T1000 (cell line): ENCODE data around the gene FAM171A1.
A peak's percentile ranks its signal among the peaks of the same experiment; 100 is the strongest.

Experiments used
- DNase-seq: peaks from one replicate; lab custom pipeline; 2025; ENCODE audit warnings: mixed read lengths; lab: John Stamatoyannopoulos, UW

FAM171A1 gene

DNA sequence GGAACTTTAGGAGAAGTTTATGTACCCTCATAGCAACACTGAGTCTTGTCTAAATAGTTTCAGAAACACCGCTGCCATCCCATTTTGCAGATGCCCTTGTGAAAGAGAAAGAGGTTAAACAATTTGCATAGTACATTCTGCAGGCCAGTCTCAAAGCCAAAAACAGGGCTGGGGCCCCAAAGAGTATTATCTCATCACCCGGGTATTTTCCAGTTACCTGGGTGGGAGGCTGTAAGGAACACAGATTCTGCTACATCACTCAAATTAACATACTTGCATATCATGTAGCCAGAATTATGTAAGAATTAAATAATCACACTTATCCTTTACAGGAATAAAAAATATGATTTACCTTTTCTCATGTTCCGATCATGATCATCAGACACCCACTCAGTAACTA lies 3.1 kb upstream of the FAM171A1 start:
- DNase-seq: no peak

DNA sequence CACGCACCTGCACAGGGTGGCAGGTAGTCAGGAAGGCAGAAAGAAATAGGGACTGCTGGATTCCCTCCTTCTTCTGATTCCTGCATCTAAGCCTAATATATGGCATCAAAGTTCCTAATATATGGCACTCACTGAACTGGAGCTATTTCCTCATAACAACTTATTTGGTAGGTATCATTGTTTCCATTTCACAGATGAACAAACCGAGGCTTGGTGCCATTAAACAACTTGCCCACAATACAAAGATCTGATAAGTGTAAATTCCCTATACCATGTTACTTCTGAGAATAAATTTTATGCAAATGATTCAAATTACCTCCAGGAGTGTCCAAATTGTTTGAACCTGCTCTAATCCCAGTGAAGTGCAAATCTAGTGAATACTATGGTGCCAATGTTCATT lies 2.1 kb upstream of the FAM171A1 start:
- no peak for DNase-seq

GRCh38 chr10:15370212-15370855 lies 755 bp downstream of the FAM171A1 start:
- peak; percentile 83 for DNase-seq

DNA sequence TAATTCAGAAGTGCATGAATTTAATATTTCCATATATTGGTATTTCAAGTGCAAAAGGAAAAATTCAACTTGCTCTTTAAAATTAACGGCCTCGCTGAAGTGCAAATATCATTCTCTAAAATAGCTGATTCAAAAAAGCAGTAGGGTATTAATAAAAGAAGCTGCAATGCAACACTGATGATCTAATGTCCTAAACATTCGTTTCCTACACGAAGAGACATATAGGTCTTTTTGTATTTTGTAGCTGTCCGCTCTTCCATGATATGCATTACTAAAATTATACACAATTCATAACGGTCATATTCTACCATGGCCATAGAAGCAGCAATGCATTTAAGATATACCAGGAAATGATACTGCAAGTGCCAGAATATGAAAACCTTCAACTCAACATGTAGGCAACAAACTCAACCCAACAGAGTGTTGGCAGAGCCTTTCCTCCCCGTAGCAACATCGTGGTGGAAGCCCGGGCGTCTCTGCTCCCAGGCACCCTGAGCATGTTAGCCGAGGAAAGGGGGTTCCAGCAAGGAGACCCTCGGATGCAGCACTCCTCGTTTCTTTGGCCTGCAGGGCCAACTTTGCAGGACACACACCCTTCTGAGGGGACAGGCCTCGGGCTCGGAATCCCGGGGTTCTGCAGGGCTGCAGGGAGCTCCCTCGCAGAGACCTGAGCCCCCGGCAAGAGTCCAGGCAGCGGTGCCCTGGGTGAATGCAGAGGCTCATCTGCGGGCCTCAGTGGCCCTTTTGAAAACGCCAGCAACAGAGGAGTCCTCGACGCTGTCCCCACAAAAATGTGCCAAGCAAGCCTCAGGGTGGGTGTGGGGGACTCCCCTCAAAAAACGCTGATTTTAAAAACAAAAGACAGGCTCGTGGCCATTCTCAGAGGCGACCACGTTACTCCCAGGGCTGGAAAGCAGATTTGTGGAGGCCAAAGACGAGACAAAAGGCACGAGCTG lies 1.6 kb downstream of the FAM171A1 start:
- DNase-seq: peak; percentile 83

- DNase-seq: no peak
Measured at GRCh38 chr10:15368101-15368855, 2.8 kb downstream of the FAM171A1 start.

DNA sequence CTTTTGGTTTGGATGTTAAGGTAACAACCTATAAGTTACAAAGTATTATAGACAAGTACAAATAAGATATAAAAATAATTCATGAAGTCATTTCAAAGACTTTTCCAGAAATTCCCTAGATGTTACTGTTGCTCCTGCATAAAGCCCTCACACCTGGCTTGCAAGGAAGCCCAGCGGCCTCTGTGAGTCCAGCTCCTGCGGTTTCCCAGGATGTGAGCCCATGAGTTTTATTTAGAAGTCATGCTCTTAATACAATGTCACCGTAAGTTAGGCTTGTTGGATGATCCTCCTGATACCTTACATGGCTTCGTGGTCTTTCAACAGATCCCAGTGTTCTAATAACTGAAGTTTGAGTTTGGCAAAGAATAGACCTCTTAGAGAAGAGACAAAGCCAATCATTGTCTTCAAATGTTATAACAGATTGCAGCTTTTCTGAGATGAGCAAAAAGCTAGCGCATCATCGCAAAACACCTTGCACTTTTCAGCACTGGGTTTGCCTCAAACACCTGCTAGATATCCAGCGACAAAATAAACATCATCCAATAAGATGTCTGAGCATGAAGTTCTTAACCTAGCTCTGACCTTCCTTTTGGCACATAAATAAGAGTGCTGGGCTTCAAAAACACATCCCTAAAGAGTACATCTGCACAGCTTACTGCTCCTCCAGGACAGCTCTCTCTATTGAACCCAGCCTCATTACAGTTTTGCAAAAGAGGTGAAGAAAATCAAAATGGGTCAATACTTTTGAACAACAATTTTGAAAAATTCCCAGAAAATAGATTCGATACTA lies 3.6 kb downstream of the FAM171A1 start:
- DNase-seq: no peak

DNA sequence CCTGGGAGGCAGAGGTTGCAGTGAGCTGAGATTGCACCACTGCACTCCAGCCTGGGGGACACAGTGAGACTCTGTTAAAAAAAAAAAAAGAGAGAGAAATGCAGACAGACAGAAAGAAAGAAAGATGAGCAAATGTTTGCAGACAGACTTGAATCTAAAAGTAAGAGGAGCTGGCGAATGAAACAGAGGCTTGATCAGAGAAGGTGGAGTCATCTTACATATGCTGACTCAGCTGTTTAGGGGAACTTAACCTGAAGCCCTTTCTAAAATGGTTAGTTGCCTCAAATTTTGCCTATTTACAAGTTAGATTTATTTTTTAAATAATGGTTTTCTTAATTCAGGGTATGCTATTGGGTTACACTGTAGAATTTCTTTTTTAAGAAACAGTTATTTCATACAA lies 5.4 kb downstream of the FAM171A1 start:
- DNase-seq: no peak

- DNase-seq: no peak
Measured at GRCh38 chr10:15364001-15364400, 7.1 kb downstream of the FAM171A1 start.

GRCh38 chr10:15363031-15363430 lies 8.1 kb downstream of the FAM171A1 start:
- DNase-seq: peak; percentile 85

DNA sequence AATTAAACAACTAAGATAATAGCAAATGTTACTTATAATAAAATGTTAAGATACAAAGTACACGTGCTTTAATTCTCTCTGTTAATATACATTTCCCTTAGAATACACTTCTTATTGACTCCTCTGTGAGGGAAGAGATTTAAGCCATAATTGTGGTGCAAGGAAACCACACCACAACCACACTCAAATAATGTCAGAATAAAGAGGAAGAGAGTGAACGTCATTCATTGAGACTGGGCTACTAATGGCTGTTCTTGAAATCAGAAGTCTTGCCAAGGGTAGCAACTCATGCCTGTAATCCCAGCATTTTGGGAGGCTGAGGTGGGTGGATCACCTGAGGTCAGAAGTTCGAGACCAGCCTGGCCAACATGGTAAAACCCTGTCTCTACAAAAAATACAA lies 10.0 kb downstream of the FAM171A1 start:
- no peak for DNase-seq

GRCh38 chr10:15360566-15360965 lies 10.5 kb downstream of the FAM171A1 start:
- DNase-seq: no peak

DNA sequence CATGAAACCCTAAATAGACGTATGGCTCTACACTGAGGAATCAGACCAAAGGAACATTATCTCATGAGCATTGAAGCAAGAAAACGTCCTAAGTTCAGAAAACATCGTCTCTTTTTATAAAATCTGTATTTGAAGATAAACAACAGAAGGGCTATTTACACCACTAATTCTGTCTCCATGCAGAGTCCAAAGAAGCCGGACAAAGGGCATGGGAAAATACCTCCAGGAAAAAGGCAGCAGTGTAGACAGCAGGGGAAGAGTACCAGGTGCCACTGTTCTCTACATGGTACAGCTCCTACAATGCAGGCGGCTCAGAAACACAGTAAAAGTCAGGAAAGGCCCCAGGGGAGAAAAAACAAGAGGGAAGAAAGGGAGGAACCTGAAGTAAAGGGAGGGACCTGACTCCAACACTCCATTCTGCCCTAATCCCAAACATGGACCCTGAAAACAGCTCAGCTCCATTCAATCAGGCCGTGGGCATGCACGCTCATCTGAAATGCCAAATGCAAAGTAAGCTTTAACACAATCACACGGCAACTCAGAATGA lies 17.5 kb downstream of the FAM171A1 start:
- DNase-seq: no peak

- no peak for DNase-seq
Measured at GRCh38 chr10:15352836-15353235, 18.3 kb downstream of the FAM171A1 start.

GRCh38 chr10:15352201-15352600 lies 18.9 kb downstream of the FAM171A1 start:
- DNase-seq: no peak

DNA sequence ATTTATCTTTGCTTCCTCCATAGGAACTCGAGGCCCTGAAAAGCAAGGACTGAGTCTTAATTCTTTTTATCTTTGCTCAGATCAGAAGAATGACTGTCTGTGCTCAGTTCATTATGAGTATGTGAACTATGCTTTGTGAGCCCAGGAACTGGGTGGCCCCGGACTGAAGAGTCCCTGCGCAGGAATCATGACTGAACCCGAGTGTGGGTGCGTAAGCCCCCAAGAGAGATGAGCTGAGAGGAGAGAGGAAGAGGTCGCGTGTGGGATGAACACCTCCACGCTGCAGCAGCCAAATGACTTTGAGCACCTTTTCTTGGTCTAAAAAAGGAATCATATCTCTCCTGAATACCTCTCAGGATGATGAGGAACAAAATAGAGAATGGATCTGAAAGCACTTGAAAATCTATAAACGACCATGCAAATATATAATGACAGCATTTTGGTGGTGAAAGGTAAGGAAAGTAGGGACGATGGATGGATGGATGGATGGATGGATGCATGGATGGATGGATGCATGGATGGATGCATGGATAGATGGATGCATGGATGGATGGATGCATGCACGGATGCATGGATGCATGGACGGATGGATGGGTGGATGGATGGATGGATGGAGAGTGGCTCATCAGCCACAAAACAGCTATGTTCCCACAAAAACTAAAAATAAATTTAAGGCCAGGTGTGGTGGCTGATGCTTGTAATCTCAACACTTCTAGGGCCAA lies 19.8 kb downstream of the FAM171A1 start:
- DNase-seq: no peak

- DNase-seq: no peak
Measured at GRCh38 chr10:15349112-15349511, 22.0 kb downstream of the FAM171A1 start.

GRCh38 chr10:15348579-15348978 lies 22.5 kb downstream of the FAM171A1 start:
- DNase-seq: no peak

GRCh38 chr10:15347150-15347549 lies 23.9 kb downstream of the FAM171A1 start:
- DNase-seq: no peak

DNA sequence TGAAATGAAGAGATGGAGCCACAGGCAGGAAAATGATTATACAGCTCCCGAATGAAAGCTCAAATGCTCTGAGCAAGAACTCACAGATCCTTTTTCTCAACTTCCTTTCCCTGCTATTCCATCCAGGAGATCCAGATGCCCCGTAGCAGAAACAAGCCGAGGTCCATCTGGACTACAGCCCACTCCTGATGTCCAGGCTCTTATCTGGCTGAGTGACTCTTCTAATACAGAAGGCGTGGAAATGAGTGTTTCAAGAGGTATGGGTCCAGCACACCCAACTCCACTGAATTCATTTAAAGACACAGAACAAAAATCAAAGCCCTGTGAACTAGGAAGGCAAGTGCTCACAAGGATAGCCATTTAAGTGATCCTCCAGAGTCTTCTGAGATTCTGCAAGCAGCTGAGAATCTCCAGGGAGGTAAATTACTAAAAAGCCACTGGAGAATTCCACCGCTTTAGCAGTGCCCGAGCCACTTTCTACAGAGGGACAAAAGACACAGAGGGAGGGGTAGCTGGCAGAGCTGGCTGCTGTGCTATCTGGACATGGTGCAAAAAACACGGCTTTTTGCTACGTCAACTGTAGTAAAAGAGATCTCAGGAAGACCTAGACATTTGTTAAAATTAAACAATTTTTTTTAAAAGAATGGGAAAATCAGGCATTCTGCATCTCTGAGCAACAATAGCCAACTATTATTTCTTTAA lies 24.5 kb downstream of the FAM171A1 start:
- no peak for DNase-seq

DNA sequence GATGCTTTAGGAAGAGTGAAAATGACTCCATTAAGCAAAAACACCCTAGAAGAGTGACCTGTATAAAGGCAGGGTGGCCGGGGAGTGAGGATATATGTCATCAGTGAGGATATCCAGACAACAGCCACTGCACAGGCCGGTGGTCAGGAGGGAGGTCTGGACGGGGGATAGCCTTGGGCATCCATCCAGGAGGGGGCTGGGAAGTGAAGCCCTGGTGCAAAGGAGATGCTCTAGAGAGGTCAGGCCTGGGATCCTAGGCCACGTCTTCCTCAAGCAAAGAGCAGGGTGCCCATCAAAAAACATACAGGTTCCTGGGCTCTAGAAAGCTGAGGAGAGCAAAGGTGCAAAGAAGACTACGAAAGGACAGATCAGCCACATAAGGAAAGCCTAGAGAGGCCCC lies 25.6 kb downstream of the FAM171A1 start:
- no peak for DNase-seq
